Activated CD8-positive, alpha-beta T cell treated with anti-CD3 and anti-CD28 coated beads, Interleukin-2, amount 10 ng/mL, durations not matched to agents 7 days and 5 days (primary cell): ENCODE measurements around the gene SH3BGRL3. TPM values are rescaled to one million over a fixed set of nuclear protein-coding genes. Genes with fewer than 3 reads are reported as not detected.

Experiments used
- total RNA-seq, 2 experiments: library from RNA; stranded (reverse); gene quantifications; one replicate each; pipeline ENCODE4 v1.2.3, GENCODE V29; 2021

The SH3BGRL3 gene
- total RNA-seq, 2 experiments from 2014 or later: 795 to 814 TPM

Other genes with a start within 250 kb of the SH3BGRL3 start
- gene SLC30A2, start 234.0 kb upstream of the SH3BGRL3 start, total RNA-seq: not detected
- gene TRIM63, start 212.5 kb upstream of the SH3BGRL3 start, total RNA-seq: under 1 TPM in 1 of 2 experiments, not detected in 1; 0.23 TPM
- gene PDIK1L, start 168.3 kb upstream of the SH3BGRL3 start, total RNA-seq: 10 to 100 TPM; 21.3 to 25.4 TPM
- not detected for gene FAM110D, start 121.0 kb upstream of the SH3BGRL3 start, total RNA-seq
- not detected for gene C1orf232, start 111.1 kb upstream of the SH3BGRL3 start, total RNA-seq
- 10 to 100 TPM; 28.4 to 31.1 TPM for gene ZNF593, start 110.2 kb upstream of the SH3BGRL3 start, total RNA-seq
- gene ZNF593OS, start 108.3 kb upstream of the SH3BGRL3 start, total RNA-seq: not detected
- 1 to 10 TPM; 1.4 to 2.2 TPM for gene CNKSR1, start 102.6 kb upstream of the SH3BGRL3 start, total RNA-seq
- gene CATSPER4, start 89.5 kb upstream of the SH3BGRL3 start, total RNA-seq: not detected
- gene CEP85, start 45.9 kb upstream of the SH3BGRL3 start, total RNA-seq: 10 to 100 TPM; 48.7 to 49.1 TPM
- 10 to 100 TPM; 34.4 to 40.9 TPM for gene UBXN11, start 26.6 kb downstream of the SH3BGRL3 start, total RNA-seq
- gene CD52, start 37.9 kb downstream of the SH3BGRL3 start, total RNA-seq: 1,000 to 10,000 TPM; 1,112 to 1,180 TPM
- 1 to 10 TPM; 7.6 to 8.7 TPM for gene CRYBG2, start 74.0 kb downstream of the SH3BGRL3 start, total RNA-seq
- gene ZNF683, start 92.7 kb downstream of the SH3BGRL3 start, total RNA-seq: 10 to 100 TPM; 24.0 to 26.6 TPM
- gene LIN28A, start 130.7 kb downstream of the SH3BGRL3 start, total RNA-seq: not detected
- gene DHDDS, start 152.2 kb downstream of the SH3BGRL3 start, total RNA-seq: 10 to 100 TPM; 48.3 to 49.5 TPM
- gene HMGN2, start 192.4 kb downstream of the SH3BGRL3 start, total RNA-seq: 1,000 to 10,000 TPM; 1,268 to 1,303 TPM
- 100 to 1,000 TPM; 179 to 193 TPM for gene RPS6KA1, start 249.7 kb downstream of the SH3BGRL3 start, total RNA-seq